ENCODE data around the gene C1QB. TPM values are rescaled to one million over a fixed set of nuclear protein-coding genes. Genes with fewer than 3 reads are reported as not detected.

Gene C1QB
- total RNA-seq, 2 donors from 2014 or later, result 448 to 884 TPM

GRCh38 chr1:22687191-22687590, 34.2 kb downstream of the C1QB start:
- Histone ChIP-seq H3K4me3 (no peak overlapping the region), H3K36me3 (no peaks in the 10 kb centered on the region), H3K9me3 (no peaks in the 10 kb centered on the region), H3K4me1 (ENCODE audit: control insufficient read depth in 1 of 2, low read depth in 2 of 2) (no peaks in the 10 kb centered on the region), H3K27me3 (replicated peaks; ENCODE audit: insufficient read depth) (peaks cover 4% of the 10 kb centered on the region), H3K27ac (no peak overlapping the region)
- DNase-seq (ENCODE audit: low spot score) (no peak), ATAC-seq (ENCODE audit: insufficient number of reproducible peaks, low FRiP score, low read depth) (no peak)
- no peak for TF ChIP-seq CTCF (IDR thresholded peaks at IDR 0.05)

GRCh38 chr1:22688466-22688865, 35.4 kb downstream of the C1QB start:
- Histone ChIP-seq H3K27ac (no peak overlapping the region), H3K4me3 (no peak overlapping the region), H3K4me1 (ENCODE audit: control insufficient read depth in 1 of 2, low read depth in 2 of 2) (no peaks in the 10 kb centered on the region), H3K36me3 (no peaks in the 10 kb centered on the region), H3K27me3 (replicated peaks; ENCODE audit: insufficient read depth) (no peaks in the 10 kb centered on the region), H3K9me3 (no peaks in the 10 kb centered on the region)
- ATAC-seq (ENCODE audit: insufficient number of reproducible peaks, low FRiP score, low read depth) (no peak), DNase-seq (ENCODE audit: low spot score) (no peak)
- TF ChIP-seq CTCF (IDR thresholded peaks at IDR 0.05), result no peak

- Histone ChIP-seq H3K4me3 (no peak overlapping the region), H3K36me3 (no peaks in the 10 kb centered on the region), H3K9me3 (no peaks in the 10 kb centered on the region), H3K27ac (no peak overlapping the region), H3K4me1 (ENCODE audit: control insufficient read depth in 1 of 2, low read depth in 2 of 2) (no peaks in the 10 kb centered on the region), H3K27me3 (replicated peaks; ENCODE audit: insufficient read depth) (no peaks in the 10 kb centered on the region)
- no peak for DNase-seq (ENCODE audit: low spot score)
- no peak for TF ChIP-seq CTCF (IDR thresholded peaks at IDR 0.05)
- ATAC-seq (ENCODE audit: insufficient number of reproducible peaks, low FRiP score, low read depth), result no peak
Observed at GRCh38 chr1:22689505-22689904, 36.5 kb downstream of the C1QB start.

- Histone ChIP-seq H3K4me3 (no peak overlapping the region), H3K4me1 (ENCODE audit: control insufficient read depth in 1 of 2, low read depth in 2 of 2) (no peaks in the 10 kb centered on the region), H3K27me3 (replicated peaks; ENCODE audit: insufficient read depth) (no peaks in the 10 kb centered on the region), H3K27ac (no peak overlapping the region), H3K9me3 (no peaks in the 10 kb centered on the region), H3K36me3 (no peaks in the 10 kb centered on the region)
- no peak for TF ChIP-seq CTCF (IDR thresholded peaks at IDR 0.05)
- no peak for ATAC-seq (ENCODE audit: insufficient number of reproducible peaks, low FRiP score, low read depth)
- DNase-seq (ENCODE audit: low spot score), result no peak
Observed at GRCh38 chr1:22691031-22691753, 38.2 kb downstream of the C1QB start.

- ATAC-seq (ENCODE audit: insufficient number of reproducible peaks, low FRiP score, low read depth), result no peak
- TF ChIP-seq CTCF (IDR thresholded peaks at IDR 0.05), result no peak
- no peaks in the 10 kb centered on the region for H3K27me3 ChIP-seq (replicated peaks; ENCODE audit: insufficient read depth)
Observed at GRCh38 chr1:22694172-22694571, 41.1 kb downstream of the C1QB start.

More at GRCh38 chr1:22694172-22694571, 41.1 kb downstream of the C1QB start:
- no peak overlapping the region for H3K27ac ChIP-seq
- H3K4me1 ChIP-seq (ENCODE audit: control insufficient read depth in 1 of 2, low read depth in 2 of 2), result no peaks in the 10 kb centered on the region
- no peak for DNase-seq (ENCODE audit: low spot score)
- H3K9me3 ChIP-seq, result no peaks in the 10 kb centered on the region
- no peak overlapping the region for H3K4me3 ChIP-seq
- H3K36me3 ChIP-seq, result no peaks in the 10 kb centered on the region
